ENCODE results near the gene CALM3. TPM values are rescaled to one million over a fixed set of nuclear protein-coding genes. Genes with fewer than 3 reads are reported as not detected.

Gene CALM3
- total RNA-seq, 2 donors from 2014 or later = 70.5 to 79.6 TPM

GRCh38 chr19:46648060-46648960, 47.2 kb downstream of the CALM3 start:
- H3K4me3 ChIP-seq = no peak overlapping the region
- DNase-seq = no peak
- peaks cover 0 to 9% of the 10 kb centered on the region in 2 donors for H3K27me3 ChIP-seq
- H3K9me3 ChIP-seq = no peaks in the 10 kb centered on the region
- intact Hi-C loops (cut with DNase I) = no loop called here
- H3K27ac ChIP-seq = no peak overlapping the region
- peak; percentile 12 for ATAC-seq
- H3K4me1 ChIP-seq = peaks cover 5% of the 10 kb centered on the region
- H3K36me3 ChIP-seq (replicated peaks in 1 of 2; ENCODE audit: insufficient read depth in 1 of 2, low read depth in 2 of 2) = no peaks in the 10 kb centered on the region
- whole genome bisulfite sequencing, 2 donors = 20 to 38% methylated on average over 13 to 63 of the region's 63 CpGs
- no peak for TF ChIP-seq POLR2A (IDR thresholded peaks at IDR 0.05)
- no peak for TF ChIP-seq CTCF (IDR thresholded peaks at IDR 0.05)

GRCh38 chr19:46648961-46649960, 48.1 kb downstream of the CALM3 start:
- no peak overlapping the region for H3K27ac ChIP-seq
- intact Hi-C loops (cut with DNase I) = no loop called here
- TF ChIP-seq CTCF (IDR thresholded peaks at IDR 0.05) (no peak), POLR2A (IDR thresholded peaks at IDR 0.05) (no peak)
- DNase-seq (no peak), ATAC-seq (peak; percentile 21)
- no peaks in the 10 kb centered on the region for H3K9me3 ChIP-seq
- no peaks in the 10 kb centered on the region for H3K36me3 ChIP-seq (replicated peaks in 1 of 2; ENCODE audit: insufficient read depth in 1 of 2, low read depth in 2 of 2)
- 9 to 16% methylated on average over 10 to 85 of the region's 144 CpGs for WGBS, 2 donors
- peaks cover 0 to 9% of the 10 kb centered on the region in 2 donors for H3K27me3 ChIP-seq
- no peak overlapping the region for H3K4me3 ChIP-seq
- H3K4me1 ChIP-seq = peaks cover 5% of the 10 kb centered on the region

- H3K9me3 ChIP-seq = no peaks in the 10 kb centered on the region
- peaks cover 0 to 9% of the 10 kb centered on the region in 2 donors for H3K27me3 ChIP-seq
- no peaks in the 10 kb centered on the region for H3K36me3 ChIP-seq (replicated peaks in 1 of 2; ENCODE audit: insufficient read depth in 1 of 2, low read depth in 2 of 2)
- no peak overlapping the region for H3K27ac ChIP-seq
- intact Hi-C loops (cut with DNase I) = no loop called here
- TF ChIP-seq POLR2A (IDR thresholded peaks at IDR 0.05) (no peak), CTCF (IDR thresholded peaks at IDR 0.05) (no peak)
- WGBS, 2 donors = 88 to 92% methylated on average over 7 of the region's 7 CpGs
- peaks cover 5% of the 10 kb centered on the region for H3K4me1 ChIP-seq
- DNase-seq (no peak), ATAC-seq (no peak)
- H3K4me3 ChIP-seq = no peak overlapping the region
Observed at GRCh38 chr19:46650445-46650844, 49.3 kb downstream of the CALM3 start.

GRCh38 chr19:46654621-46655152, 53.6 kb downstream of the CALM3 start:
- H3K27me3 ChIP-seq = peaks cover 0 to 9% of the 10 kb centered on the region in 2 donors
- 56 to 63% methylated on average over 11 to 16 of the region's 16 CpGs for WGBS, 2 donors
- no peak for DNase-seq
- H3K36me3 ChIP-seq (replicated peaks in 1 of 2; ENCODE audit: insufficient read depth in 1 of 2, low read depth in 2 of 2) = no peaks in the 10 kb centered on the region
- H3K9me3 ChIP-seq = no peaks in the 10 kb centered on the region
- no peak for ATAC-seq
- peaks cover 5% of the 10 kb centered on the region for H3K4me1 ChIP-seq
- H3K27ac ChIP-seq = no peak overlapping the region
- intact Hi-C loops (cut with DNase I) = no loop called here
- TF ChIP-seq CTCF (IDR thresholded peaks at IDR 0.05) (no peak), POLR2A (IDR thresholded peaks at IDR 0.05) (no peak)
- no peak overlapping the region for H3K4me3 ChIP-seq
